Endothelial cell of umbilical vein (primary cell): Measurements from ENCODE around the gene KCNC4. TPM values are rescaled to one million over a fixed set of nuclear protein-coding genes. Genes with fewer than 3 reads are reported as not detected.

Experiments used
- BruUV-seq: library from RNA; stranded (reverse); fragments of 400-500 nt; replicated peaks from 2 replicates; lab custom pipeline; 2021; lab: Mats Ljungman, UMichigan
- CTCF ChIA-PET: fragments of 300-600, 350-600 bp; sonication (Branson Sonifier 250); formaldehyde crosslinking; loops from one replicate; lab custom pipeline; 2021; ENCODE audit warnings: antibody characterized with exemption, inconsistent platforms; lab: Charles Lee
- POLR2A ChIA-PET: fragments of 300-600, 350-600 bp; sonication (Branson Sonifier 250); formaldehyde crosslinking; loops from one replicate; lab custom pipeline; 2021; ENCODE audit warnings: antibody characterized with exemption, inconsistent platforms; lab: Charles Lee
- DNase-seq: peaks from one replicate; pipeline ENCODE4 v3.0.0-alpha.2; 2011; ENCODE audit warnings: low read depth, low spot score
- FAIRE-seq: peaks from 2 replicates; lab custom pipeline; 2011; peaks lifted over from hg19 to GRCh38; lab: Jason Lieb, UNC
- H2AFZ ChIP-seq: 2 replicates; pipeline ENCODE4 v1.6.0; 2012; ENCODE audit warnings: low read depth, low read length, control low read depth, inconsistent platforms
- H3K27ac ChIP-seq: 2 replicates; pipeline ENCODE4 v1.5.1; 2011; ENCODE audit warnings: low read depth, mild to moderate bottlenecking, control low read depth, low read length, moderate library complexity; ENCODE audit not compliant: insufficient read depth
- H3K27me3 ChIP-seq, 2 experiments: 2 replicates each; pipeline versions ENCODE4 v1.6.0 to v1.6.1; 2011; ENCODE audit warnings: low read length in 2 of 2, mixed read lengths in 1 of 2; ENCODE audit not compliant: control insufficient read depth in 2 of 2, insufficient read depth in 2 of 2
- H3K36me3 ChIP-seq, 2 experiments: 2 replicates in 1 of 2; 3 replicates in 1 of 2; pipeline ENCODE4 v1.5.1; 2011; ENCODE audit warnings: low read length in 2 of 2, mild to moderate bottlenecking in 1 of 2, moderate library complexity in 1 of 2; ENCODE audit not compliant: control insufficient read depth in 2 of 2, insufficient read depth in 2 of 2; ENCODE audit errors: extremely low read depth in 1 of 2
- H3K4me1 ChIP-seq: 3 replicates; pipeline ENCODE4 v1.5.1; 2011; ENCODE audit warnings: mild to moderate bottlenecking, low read length; ENCODE audit not compliant: control insufficient read depth, insufficient read depth; ENCODE audit errors: extremely low read depth
- H3K4me2 ChIP-seq: 2 replicates; pipeline ENCODE4 v1.6.1; 2011; ENCODE audit warnings: low read length, control low read depth, mixed read lengths; ENCODE audit not compliant: insufficient read depth
- H3K4me3 ChIP-seq, 3 experiments: fragments of 200-600 bp in 1 of 3; sonication (generic), shearing (Covaris generic) in 1 of 3; replicated peaks in 1 of 3; 2 replicates each; pipeline ENCODE4 v1.5.1; 2011 to 2016; ENCODE audit warnings: control low read depth in 3 of 3, low read length in 3 of 3, mild to moderate bottlenecking in 2 of 3, inconsistent platforms in 1 of 3, low read depth in 1 of 3, moderate library complexity in 1 of 3; ENCODE audit not compliant: insufficient read depth in 1 of 3
- H3K79me2 ChIP-seq: 2 replicates; pipeline ENCODE4 v1.6.0; 2012; ENCODE audit warnings: low read length, inconsistent platforms; ENCODE audit not compliant: control insufficient read depth, insufficient read depth
- H3K9ac ChIP-seq: replicated peaks from 2 replicates; pipeline ENCODE3; 2011; ENCODE audit warnings: low read length, control low read depth; ENCODE audit not compliant: insufficient read depth; ENCODE audit errors: extremely low read depth
- H3K9me1 ChIP-seq: replicated peaks from 3 replicates; pipeline ENCODE4 v1.6.0; 2011; ENCODE audit warnings: mild to moderate bottlenecking, low read length; ENCODE audit not compliant: control insufficient read depth, insufficient read depth; ENCODE audit errors: extremely low read depth
- H3K9me3 ChIP-seq: replicated peaks from 2 replicates; pipeline ENCODE4 v1.5.1; 2012; ENCODE audit warnings: low read length, inconsistent platforms; ENCODE audit not compliant: control insufficient read depth, insufficient read depth
- H4K20me1 ChIP-seq: replicated peaks from 2 replicates; pipeline ENCODE3; 2011; ENCODE audit warnings: mild to moderate bottlenecking, low read length; ENCODE audit not compliant: control insufficient read depth, insufficient read depth; ENCODE audit errors: extremely low read depth
- CTCF ChIP-seq, 2 donors: IDR thresholded peaks; 1 replicate in 1 of 2; 2 replicates in 1 of 2; pipeline ENCODE4 v1.5.1; 2011; ENCODE audit warnings: low read length in 2 of 2, mild to moderate bottlenecking in 2 of 2, moderate library complexity in 2 of 2, control low read depth in 1 of 2, inconsistent platforms in 1 of 2, low read depth in 1 of 2; ENCODE audit not compliant: insufficient read depth in 1 of 2; ENCODE audit errors: extremely low read depth in 1 of 2
- EZH2 ChIP-seq: IDR thresholded peaks from 2 replicates; pipeline ENCODE4 v1.6.1; 2012; ENCODE audit warnings: borderline replicate concordance, low read depth, mild to moderate bottlenecking, moderate library complexity, low read length, inconsistent platforms; ENCODE audit not compliant: severe bottlenecking
- FOS ChIP-seq: IDR thresholded peaks from 2 replicates; pipeline ENCODE4 v1.6.1; 2011; ENCODE audit warnings: mild to moderate bottlenecking, low read length, moderate library complexity, borderline replicate concordance; ENCODE audit not compliant: insufficient read depth
- GATA2 ChIP-seq: IDR thresholded peaks from 2 replicates; pipeline ENCODE4 v1.7.0; 2011; ENCODE audit warnings: low read depth, mild to moderate bottlenecking, moderate library complexity, mixed read lengths, low read length; ENCODE audit not compliant: insufficient read length, insufficient read depth
- JUN ChIP-seq: IDR thresholded peaks from 2 replicates; pipeline ENCODE4 v1.6.1; 2011; ENCODE audit warnings: borderline replicate concordance, low read depth; ENCODE audit not compliant: insufficient read length, insufficient read depth
- MAX ChIP-seq: IDR thresholded peaks from 2 replicates; pipeline ENCODE4 v1.6.1; 2011; ENCODE audit not compliant: insufficient read depth, insufficient read length
- MYC ChIP-seq: IDR thresholded peaks from one replicate; pipeline ENCODE4 v1.6.1; 2011; ENCODE audit warnings: mild to moderate bottlenecking, low read depth, low read length
- POLR2A ChIP-seq: IDR thresholded peaks from 2 replicates; pipeline ENCODE4 v1.6.1; 2012; ENCODE audit warnings: low read depth, mild to moderate bottlenecking, control low read depth, low read length
- POLR2AphosphoS5 ChIP-seq: IDR thresholded peaks from 2 replicates; pipeline ENCODE4 v1.6.1; 2012; ENCODE audit warnings: low read depth, mild to moderate bottlenecking, control low read depth, low read length, moderate library complexity; ENCODE audit not compliant: insufficient read depth
- dilution Hi-C: fragments of 300-500 bp; cut with MboI; formaldehyde crosslinking; loops from one replicate; pipeline ENCODE4 v1.15.0; 2019; ENCODE audit warnings: low sequenced_read_pairs; ENCODE audit not compliant: extremely low pct_ligation_motif_present
- intact Hi-C: fragments of 100-400 bp; cut with micrococcal nuclease; formaldehyde crosslinking; loops from one replicate; pipeline ENCODE4 v1.10.0; 2022
- polyA plus RNA-seq, 4 experiments: library from polyadenylated mRNA; depleted of rRNA in 3 of 4; stranded (reverse) in 3 of 4; unstranded in 1 of 4; fragments of >200 nt; gene quantifications; 2 replicates each; pipeline versions ENCODE4 v1.2.1 to v1.2.3, GENCODE V29; 2011 to 2012; ENCODE audit warnings: missing spikeins in 1 of 4
- total RNA-seq: library from RNA; stranded (reverse); gene quantifications from 2 replicates; pipeline ENCODE4 v1.2.3, GENCODE V29; 2021

The KCNC4 gene
- total and polyA plus RNA-seq, 2 donors (not counting 3 experiments of a cell fraction or from before 2014, with no cell fraction given), result 6.7 to 22.5 TPM

- no peaks in the 10 kb centered on the region for H4K20me1 ChIP-seq
- H3K27me3 ChIP-seq, result no peaks in the 10 kb centered on the region
- no TSS peak for BruUV-seq
- H3K36me3 ChIP-seq, result peaks cover 0 to 3% of the 10 kb centered on the region in 2 experiments
- dilution Hi-C loops (no loop called here), intact Hi-C loops (no loop called here)
- peaks cover 42% of the 10 kb centered on the region for H3K4me1 ChIP-seq
- H3K27ac ChIP-seq, result no peak overlapping the region
- ChIA-PET POLR2A (no interaction called here), CTCF (interaction anchor here (1.6 to 3.2 kb wide), 3 partner anchors 24 to 75 kb away, joined by 3 to 22 read pairs (median 20); no protein-coding TSS in a partner anchor)
- H3K4me3 ChIP-seq, result no peak overlapping the region
- H3K79me2 ChIP-seq, result no peaks in the 10 kb centered on the region
- H3K9ac ChIP-seq, result no peak overlapping the region
- FAIRE-seq (no peak), DNase-seq (no peak)
- no peak for TF ChIP-seq MYC
- no peak for TF ChIP-seq JUN
- H2AFZ ChIP-seq, result no peak overlapping the region
- H3K9me1 ChIP-seq, result no peaks in the 10 kb centered on the region
- H3K9me3 ChIP-seq, result no peaks in the 10 kb centered on the region
- no peak overlapping the region for H3K4me2 ChIP-seq
These were observed 27.5 kb downstream of the KCNC4 start for GRCh38 chr1:110237386-110238152.

- Histone ChIP-seq H4K20me1 (no peaks in the 10 kb centered on the region), H3K9ac (no peak overlapping the region), H3K4me3 (no peak overlapping the region), H2AFZ (peak overlapping the region; percentile 31), H3K4me2 (no peak overlapping the region), H3K4me1 (peaks cover 39% of the 10 kb centered on the region), H3K79me2 (no peaks in the 10 kb centered on the region), H3K36me3 (no peaks in the 10 kb centered on the region), H3K9me1 (no peaks in the 10 kb centered on the region), H3K27ac (no peak overlapping the region), H3K9me3 (no peaks in the 10 kb centered on the region), H3K27me3 (no peaks in the 10 kb centered on the region)
- intact Hi-C loops (no loop called here), dilution Hi-C loops (no loop called here)
- CTCF ChIA-PET, result interaction anchor here (1.1 to 3.6 kb wide), 4 partner anchors 28 to 256 kb away, joined by 3 to 21 read pairs (median 8); no protein-coding TSS in a partner anchor
- FAIRE-seq, result peak; percentile 46
- POLR2A ChIA-PET, result no interaction called here
- DNase-seq, result peak; percentile 23
- BruUV-seq, result no TSS peak
- TF ChIP-seq MAX (no peak), JUN (no peak), EZH2 (no peak), POLR2AphosphoS5 (no peak), GATA2 (no peak), FOS (no peak), CTCF (IDR thresholded peaks at IDR 0.05; ENCODE audit: extremely low read depth in 1 of 2, insufficient read depth in 1 of 2, low read depth in 1 of 2, low read length in 2 of 2) (no peak), MYC (no peak), POLR2A (no peak)
These were observed 29.6 kb downstream of the KCNC4 start for GRCh38 chr1:110239441-110240430.
